C4-2B (cell line): ENCODE results near the gene CPSF4.

Experiments
- H3K27ac ChIP-seq: fragments of 450-650 bp; 2 replicates; pipeline ENCODE4 v1.5.1; 2017
- CTCF ChIP-seq: fragments of 450-650 bp; conservative IDR thresholded peaks from 2 replicates; pipeline ENCODE4 v1.5.1; 2017; ENCODE audit warnings: mild to moderate bottlenecking
- ZFX ChIP-seq: fragments of 450-650 bp; IDR thresholded peaks from 2 replicates; pipeline ENCODE4 v1.6.1; 2017

The CPSF4 gene

DNA sequence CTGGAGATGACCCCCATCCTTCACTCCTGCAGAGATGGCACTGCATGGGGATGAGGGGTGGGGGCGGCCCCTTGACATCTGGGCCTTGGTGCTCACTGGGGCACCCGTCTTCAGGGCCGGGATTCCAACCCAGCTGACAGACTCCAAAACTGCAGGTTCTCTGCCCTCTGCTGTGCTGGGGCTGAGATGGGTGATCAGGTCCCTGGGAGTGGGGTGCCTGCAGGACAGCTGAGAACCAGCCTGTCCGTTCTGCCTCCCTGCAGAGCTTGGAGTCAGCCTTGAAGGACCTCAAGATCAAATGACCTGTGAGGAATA is 44.6 kb upstream of the CPSF4 start:
- TF ChIP-seq ZFX (no peak), CTCF (no peak)
- peak overlapping the region; percentile 74 for H3K27ac ChIP-seq

DNA sequence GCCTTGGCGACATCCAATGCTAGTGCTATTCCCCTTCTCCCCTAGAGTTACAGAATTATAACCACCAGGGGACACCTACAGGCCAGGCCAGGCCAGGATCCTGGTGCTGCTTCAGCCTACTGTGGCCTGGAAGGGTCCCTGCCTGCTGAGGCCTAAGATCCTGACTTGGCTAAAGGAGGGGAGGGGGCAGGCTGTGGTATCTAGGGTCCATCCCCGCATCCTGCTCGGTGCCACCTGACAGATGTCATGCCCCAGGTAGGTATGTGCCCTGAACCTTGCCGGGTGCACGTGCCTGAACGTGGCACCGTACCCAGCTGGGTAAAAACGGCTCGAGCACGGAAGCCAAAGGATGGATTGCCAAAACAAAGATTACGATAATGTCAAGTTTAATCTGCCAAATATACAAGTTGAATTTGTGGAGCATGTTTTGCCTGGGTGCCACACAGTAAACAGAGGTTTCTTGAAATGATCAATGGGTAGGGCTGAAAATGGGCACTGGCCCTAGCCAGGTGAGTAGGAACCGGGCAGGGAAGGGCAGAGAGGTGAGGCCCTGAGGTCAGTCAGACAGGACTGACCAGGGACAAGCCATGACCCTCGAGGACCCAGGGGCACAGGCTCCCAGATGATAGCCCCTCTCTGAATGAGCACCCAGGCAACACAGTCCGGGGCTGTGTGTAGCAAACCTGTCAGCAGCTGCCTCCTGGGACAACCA is 43.0 kb upstream of the CPSF4 start:
- TF ChIP-seq ZFX (no peak), CTCF (no peak)
- no peak overlapping the region for H3K27ac ChIP-seq

GRCh38 chr7:99396418-99397296 is 42.1 kb upstream of the CPSF4 start:
- no peak for TF ChIP-seq CTCF
- no peak for TF ChIP-seq ZFX

GRCh38 chr7:99397297-99397983 is 41.3 kb upstream of the CPSF4 start:
- TF ChIP-seq CTCF (no peak), ZFX (no peak)
- no peak overlapping the region for H3K27ac ChIP-seq

More at GRCh38 chr7:99396418-99397296, 42.1 kb upstream of the CPSF4 start:
- H3K27ac ChIP-seq: no peak overlapping the region

- no peak for TF ChIP-seq ZFX
- TF ChIP-seq CTCF: no peak
- H3K27ac ChIP-seq: no peak overlapping the region
Measured at GRCh38 chr7:99398891-99399445, 39.8 kb upstream of the CPSF4 start.

DNA sequence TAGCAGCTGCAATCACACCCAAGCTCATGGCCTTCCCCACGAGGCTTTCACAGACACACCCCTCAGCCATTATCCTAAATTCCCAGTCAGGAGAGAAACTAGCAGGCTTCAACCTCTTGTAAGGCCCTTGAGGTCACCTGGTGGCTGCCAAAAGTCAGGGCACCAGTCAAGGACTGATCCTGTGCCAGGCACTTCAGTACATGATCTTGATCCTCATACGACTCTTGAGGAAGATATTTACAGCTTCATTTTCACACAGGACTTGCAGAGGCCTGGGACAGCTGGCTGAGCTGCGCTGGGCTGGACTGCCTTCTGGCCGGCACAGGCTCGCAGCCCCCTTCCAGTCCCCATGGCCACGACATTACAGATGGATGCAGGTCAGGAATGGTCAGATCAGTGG is 39.1 kb upstream of the CPSF4 start:
- TF ChIP-seq CTCF: no peak
- no peak for TF ChIP-seq ZFX
- no peak overlapping the region for H3K27ac ChIP-seq
